Measurements from ENCODE around the gene INKA2.
"Not testable (repeated sequence)": the region's sequence is repeated elsewhere in the genome, so short reads cannot be mapped to it uniquely, and the experiment has no call there.

INKA2 gene

DNA sequence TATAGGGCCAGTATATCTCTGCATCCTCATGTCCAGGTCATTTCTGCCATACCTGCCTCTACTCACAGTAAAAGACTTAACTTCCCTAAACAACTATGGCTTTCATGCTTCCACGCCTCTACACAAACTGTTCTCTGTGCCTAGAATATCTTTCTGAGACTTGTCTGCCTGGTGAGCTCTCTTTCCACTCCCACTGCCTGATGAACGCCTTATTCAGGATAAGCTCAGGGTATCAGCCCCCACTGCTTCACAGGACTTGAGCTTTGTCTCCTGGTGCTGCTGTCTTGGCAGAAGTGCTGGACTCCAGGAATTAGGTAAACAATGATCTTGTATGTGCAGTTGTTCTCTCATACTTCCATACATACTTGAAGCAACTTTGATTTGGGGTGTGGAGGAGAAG lies 11.7 kb upstream of the INKA2 start:
- no peak for DNase-seq (ENCODE audit: low read depth, low spot score)

GRCh38 chr1:111749628-111750027 lies 10.4 kb upstream of the INKA2 start:
- no peak for DNase-seq (ENCODE audit: low read depth, low spot score)

- no peak for DNase-seq (ENCODE audit: low read depth, low spot score)
Observed at GRCh38 chr1:111747947-111748346, 8.8 kb upstream of the INKA2 start.

DNA sequence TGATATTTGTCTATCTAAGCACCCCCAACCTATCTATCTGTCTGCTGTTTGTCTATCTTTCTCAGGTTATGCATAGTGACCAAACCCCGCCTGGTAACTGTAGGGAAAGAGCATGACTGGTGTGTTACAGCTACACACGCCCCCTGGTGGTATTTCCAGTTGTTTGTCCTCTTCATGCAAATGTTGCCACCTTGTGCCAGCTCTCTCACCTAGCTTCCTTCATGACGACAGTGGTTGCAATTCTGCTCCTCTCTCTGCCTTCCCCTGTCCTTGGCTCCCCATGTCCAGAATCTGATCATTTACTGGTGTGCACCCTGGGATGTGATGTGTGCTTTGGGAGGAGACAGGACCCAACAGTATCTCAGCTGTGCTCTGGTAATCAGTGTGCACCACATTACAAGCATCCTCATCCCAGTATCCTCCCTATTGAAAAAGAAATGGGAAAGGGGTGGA lies 8.1 kb upstream of the INKA2 start:
- DNase-seq (ENCODE audit: low read depth, low spot score), result peak; percentile 45

DNA sequence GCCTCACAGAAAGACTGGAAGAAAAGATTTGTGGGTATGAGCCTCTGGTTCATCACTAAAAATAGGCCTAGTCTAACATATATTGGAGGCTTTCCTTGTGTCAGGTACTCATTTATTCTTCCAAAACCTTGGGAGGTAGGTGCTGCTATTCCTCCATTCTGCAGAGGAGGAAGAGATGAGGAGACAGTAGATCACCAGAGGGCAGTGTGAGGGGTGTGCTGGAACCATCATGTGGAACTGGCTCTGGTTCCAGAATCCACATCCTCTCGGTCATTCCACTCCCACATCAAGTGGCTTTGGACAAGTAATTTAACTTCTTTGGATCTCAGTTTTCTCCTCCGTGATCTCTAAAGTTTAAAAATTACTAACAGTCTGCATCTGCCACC lies 7.4 kb upstream of the INKA2 start:
- DNase-seq (ENCODE audit: low read depth, low spot score), result no peak

GRCh38 chr1:111745675-111746613 lies 6.7 kb upstream of the INKA2 start:
- no peak for DNase-seq (ENCODE audit: low read depth, low spot score)

DNA sequence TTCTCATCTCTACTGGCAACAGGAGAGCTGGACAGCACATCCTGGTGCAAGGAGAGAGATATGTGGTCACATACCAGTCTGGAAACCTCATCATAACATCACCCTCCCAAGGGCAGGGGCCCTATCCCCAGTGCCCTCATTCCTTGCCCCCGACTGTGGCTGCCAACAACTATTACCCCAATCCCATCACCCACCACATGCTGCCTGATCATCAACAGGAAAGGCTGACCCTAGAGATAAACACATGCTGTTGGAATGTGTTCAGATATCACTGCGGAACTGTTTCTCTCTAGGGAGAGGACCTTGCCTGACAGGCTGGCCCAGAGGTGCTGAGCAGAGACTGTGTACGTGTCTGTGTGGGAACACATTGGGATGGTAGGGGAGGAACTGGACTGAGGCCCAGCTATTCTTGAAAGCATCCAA lies 4.5 kb upstream of the INKA2 start:
- no peak for DNase-seq (ENCODE audit: low read depth, low spot score)

GRCh38 chr1:111742938-111743549 lies 3.8 kb upstream of the INKA2 start:
- no peak for DNase-seq (ENCODE audit: low read depth, low spot score)

DNA sequence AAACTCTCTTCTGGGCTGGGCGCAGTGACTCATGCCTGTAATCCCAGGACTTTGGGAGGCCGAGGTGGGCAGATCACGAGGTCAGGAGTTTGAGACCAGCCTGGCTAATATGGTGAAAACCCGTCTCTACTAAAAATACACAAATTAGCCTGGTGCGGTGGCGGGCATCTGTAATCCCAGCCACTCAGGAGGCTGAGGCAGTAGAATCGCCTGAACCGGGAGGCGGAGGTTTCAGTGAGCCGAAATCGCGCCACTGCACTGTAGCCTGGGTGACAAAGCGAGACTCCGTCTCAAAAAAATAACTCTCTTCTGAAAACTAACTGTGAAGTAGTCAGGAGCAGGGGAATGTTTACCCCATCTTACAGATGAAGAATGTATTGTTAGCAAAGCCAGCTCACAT lies 3.1 kb upstream of the INKA2 start:
- not testable (repeated sequence) for DNase-seq (ENCODE audit: low read depth, low spot score)

DNA sequence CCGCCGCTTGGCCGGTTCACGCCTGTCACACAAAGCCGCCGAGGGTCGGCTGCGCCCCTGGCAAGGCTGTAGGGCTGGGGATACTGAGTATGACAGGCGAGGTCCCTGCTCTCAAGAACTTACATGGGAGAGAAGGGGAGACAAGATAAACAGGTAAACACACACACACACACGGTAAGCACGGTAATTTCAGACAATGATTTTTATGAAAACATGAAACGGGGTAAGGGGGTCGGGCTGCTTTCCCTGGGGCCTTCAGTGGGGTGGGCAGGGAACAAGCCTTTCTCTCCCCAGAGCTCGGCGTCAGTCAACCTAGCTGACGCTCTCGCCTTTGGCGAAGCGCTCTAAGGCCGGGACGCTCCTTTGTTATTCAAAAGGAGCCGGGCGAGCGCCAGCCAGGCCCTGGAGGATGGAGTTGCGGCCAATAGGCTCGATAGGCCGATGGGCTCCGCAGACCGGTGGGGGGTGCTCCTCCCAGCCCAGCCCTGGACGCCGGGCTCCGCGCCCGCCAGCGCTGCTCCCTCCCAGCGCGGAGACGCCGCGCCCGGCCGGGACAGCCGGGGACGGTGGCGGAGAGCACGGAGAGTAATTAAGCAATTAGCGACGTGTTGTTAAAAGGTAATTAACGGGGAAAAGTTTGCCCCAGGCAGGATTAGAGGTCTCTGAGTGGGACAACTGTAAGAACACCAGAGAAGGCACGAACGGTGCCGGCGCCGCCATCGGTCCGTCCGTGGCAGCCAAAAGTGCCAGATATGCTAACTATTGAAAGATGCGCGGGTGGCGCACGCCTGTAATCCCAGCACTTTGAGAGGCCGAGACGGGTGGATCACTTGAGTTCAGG lies 950 bp upstream of the INKA2 start:
- no peak for DNase-seq (ENCODE audit: low read depth, low spot score)

DNA sequence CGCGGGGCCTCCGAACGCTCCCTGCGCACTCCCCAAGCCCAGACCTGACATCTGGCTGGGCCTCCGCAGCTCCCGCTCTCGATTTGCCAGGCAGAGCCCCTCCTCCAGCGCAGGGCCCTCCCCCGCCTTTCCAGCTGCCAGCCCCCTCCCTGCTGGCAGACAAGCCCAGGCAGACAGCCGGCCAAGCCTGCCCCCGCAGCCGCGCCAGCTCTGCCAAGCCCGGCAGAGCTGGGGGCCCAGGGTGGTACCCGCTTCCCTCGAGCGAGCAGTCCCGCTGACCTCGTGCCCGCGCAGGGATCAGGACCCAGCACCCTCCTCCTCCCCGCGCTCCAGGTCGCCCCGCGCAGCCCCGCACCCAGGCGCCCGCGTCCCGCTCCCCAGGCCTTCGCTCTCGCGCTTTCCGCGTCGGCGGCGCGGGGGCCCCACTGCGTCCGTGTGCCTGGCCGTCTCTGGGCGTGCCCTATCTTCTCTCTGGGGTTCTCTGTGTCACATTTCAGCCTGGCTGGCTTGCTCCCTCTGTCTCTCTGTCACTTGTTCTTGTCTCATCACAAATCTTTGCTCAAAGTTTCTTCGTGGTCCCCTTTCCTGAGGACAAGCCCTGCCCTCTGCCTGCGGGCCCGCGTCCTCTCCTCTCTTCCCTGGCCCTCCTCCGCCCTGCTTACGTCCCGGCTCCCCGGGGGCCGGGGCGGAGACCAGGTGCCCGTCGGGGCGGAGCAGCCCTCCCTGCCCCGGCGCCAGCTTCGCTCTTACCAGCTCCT lies 580 bp downstream of the INKA2 start:
- no peak for DNase-seq (ENCODE audit: low read depth, low spot score)

GRCh38 chr1:111738133-111738435 lies 1.1 kb downstream of the INKA2 start:
- DNase-seq (ENCODE audit: low read depth, low spot score), result no peak

DNA sequence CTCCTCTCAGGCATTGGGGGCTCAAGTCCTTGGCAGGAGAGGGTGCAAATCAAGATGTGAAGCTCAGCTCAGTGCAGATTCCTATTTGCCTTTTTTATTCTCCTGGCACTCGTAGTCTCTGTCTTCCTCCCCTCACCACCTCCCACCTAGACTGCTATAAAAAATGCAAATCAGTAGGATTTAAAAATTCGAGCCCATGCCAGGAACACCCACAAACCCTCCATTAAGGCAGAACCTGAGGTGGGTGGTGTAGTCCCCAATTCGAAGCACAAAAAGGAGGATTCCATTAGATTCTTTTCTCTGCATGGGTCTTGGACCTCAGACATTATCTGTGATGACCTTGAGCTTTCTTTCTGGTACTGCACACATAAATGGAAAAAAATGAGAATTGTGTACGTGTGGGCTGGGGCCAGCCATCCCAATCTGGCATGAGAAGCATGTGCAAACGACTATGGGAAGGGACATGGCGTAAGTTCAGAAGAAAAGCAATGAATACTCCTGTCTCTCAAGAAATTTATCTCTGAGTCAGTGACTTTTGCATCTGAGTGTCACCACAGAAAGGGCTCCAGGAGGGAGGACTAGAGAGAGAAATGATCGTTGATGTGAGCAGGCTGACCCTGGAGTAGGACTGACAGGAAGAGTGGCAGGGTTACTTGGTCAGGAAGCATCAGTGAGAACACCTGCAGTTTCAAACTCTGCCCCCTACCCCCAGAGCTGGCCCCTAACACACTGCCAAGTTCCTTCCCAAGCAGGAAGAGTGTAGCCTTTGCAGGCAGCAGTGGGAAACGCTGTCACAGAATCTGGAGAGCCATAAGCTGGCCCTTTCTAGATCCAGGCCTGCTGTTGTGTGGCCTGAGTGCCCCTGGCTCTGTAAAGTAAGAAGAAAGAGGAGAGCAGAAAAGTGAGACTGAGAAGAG lies 1.7 kb downstream of the INKA2 start:
- no peak for DNase-seq (ENCODE audit: low read depth, low spot score)

DNA sequence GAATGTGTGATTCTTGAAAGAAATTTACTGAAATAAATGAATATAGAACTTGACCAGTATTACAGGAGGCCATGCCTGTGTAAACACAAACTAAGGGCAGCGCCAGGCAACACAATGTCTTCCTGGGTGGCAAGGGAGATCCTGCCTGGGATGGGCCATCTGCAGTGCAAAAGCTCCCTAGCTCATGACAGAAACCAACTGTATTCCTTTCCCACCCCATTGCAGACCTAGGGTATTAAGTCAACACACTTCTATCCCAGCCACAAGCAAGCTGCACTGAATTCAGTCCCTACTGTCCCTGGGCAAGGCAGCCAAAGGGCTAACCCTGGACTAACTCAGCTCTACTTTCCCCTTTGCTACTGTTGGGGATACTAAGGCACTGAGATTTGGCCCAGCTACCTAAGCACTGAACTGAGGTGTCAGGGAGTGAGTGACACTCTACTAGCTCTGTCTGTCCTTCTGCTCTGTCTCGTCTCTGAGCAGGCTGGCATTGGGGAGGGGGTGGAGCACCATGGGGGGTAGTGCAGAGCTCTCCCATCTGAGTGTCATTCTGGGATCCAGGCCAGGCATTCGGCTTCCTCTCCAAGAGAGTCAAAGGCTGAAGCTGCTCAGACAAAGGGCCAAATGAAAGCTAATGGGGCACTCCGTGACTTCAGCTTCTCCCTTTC lies 2.5 kb downstream of the INKA2 start:
- no peak for DNase-seq (ENCODE audit: low read depth, low spot score)

DNA sequence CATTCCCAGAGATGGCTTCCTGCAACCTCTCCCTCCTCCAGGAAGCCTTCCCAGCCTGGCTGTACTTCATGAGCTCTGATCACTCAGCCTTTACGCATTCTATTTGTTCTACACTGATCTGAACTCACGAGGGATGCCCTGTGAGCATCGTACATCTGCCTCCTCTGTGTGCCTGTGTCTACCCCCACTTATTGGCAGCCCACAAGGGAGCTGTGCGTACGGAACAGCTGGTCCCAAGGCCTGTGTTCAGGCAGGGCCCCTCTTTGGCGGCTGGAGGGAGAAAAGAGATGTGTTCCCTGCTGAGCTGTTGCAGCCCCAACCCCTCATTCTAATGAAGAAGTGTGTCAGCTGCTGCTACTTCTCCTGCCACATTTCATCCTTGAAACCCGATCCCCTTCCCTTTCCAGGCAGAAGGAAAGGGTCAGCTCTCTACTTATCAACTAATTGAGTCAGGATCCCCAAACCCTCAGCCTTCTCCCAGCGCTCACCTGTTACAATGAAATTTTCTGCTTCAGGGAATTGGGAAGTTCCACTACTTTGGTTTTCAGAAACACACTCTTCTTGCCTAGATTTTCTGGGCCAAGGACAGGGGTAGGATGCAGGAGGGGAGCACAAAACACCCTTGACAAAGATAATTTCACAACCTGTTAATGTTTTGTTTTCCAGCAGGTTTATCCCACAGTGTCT lies 3.2 kb downstream of the INKA2 start:
- DNase-seq (ENCODE audit: low read depth, low spot score), result no peak

GRCh38 chr1:111735321-111735720 lies 3.9 kb downstream of the INKA2 start:
- no peak for DNase-seq (ENCODE audit: low read depth, low spot score)

DNA sequence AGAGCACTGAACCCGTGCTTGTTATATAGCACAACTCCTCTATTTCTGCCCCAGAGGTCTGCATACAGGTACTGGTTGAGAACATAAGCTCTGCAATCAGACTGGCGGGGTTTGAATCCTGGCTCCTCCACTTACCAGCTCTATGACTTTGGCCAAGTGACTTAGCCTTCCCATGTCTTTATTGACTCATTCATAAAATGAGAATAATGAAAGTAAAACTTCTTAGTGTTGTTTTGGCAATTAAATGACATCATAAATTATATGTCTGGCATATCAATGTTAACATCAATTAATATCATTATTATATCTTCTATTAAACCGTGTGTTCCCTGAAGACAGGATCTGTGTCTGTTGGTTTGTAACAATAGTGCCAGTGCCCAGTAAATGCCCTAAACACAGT lies 4.3 kb downstream of the INKA2 start:
- no peak for DNase-seq (ENCODE audit: low read depth, low spot score)

DNA sequence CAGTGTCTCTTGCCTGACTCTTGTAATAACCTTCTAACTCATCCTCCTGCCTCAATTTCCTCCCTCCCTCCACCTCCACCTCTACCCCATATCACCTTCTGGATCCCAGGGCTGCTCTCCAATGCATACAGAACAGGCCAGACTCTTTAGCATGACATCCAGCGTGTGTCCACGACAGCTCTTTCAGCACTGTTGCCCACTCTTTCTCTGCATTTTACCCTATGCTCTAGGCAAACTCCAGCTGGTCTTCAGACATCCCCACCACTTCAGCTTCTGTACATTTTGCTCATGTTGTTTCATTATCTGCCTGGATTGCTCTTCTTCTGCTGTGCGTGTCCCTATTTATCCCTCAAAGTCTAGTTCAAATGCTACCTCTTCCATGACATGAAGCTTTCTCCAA lies 4.8 kb downstream of the INKA2 start:
- no peak for DNase-seq (ENCODE audit: low read depth, low spot score)

DNA sequence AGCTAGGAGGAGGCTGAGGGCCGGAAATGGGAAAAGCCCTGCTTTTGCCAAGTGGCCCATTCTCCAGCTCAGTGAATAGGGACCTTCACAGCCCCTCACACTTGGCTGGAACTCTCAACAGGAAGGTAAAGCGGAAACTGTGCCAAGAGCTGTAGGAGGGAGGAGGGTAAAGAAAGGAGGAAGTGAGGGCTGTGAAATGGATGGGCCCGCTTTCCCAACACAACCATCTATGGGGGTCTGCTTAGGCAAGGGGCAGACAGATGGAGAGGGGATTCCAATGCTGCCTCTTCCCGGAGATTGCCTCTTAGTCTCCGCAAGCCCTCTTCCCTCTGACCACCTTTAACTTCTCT lies 5.2 kb downstream of the INKA2 start:
- no peak for DNase-seq (ENCODE audit: low read depth, low spot score)
